Stimulated activated naive B cell treated with anti-CD40 and anti-IgM and Interleukin-4, amounts not matched to agents 10 μg/mL and 1 μg/mL and 100 μg/mL, for 72 hours (primary cell): ENCODE data around the gene KCND2.

Experiments used
- ATAC-seq, 2 donors: fragments of 150-1000 bp; cut with Tn5 transposase; replicated peaks; 2 replicates each; pipeline ENCODE4 v1.10.0; 2021; ENCODE audit warnings: moderate library complexity in 1 of 2
- DNase-seq: peaks from one replicate; pipeline ENCODE4 v3.0.0; 2021
- H3K27ac Mint-ChIP-seq: one replicate; pipeline ENCODE4 v1.8.0; 2022; ENCODE audit warnings: mild to moderate bottlenecking, mixed read lengths
- H3K27me3 Mint-ChIP-seq, 2 donors: one replicate each; pipeline ENCODE4 v1.8.0; 2022; ENCODE audit warnings: mixed read lengths in 2 of 2
- H3K36me3 Mint-ChIP-seq, 2 donors: one replicate each; pipeline ENCODE4 v1.8.0; 2022; ENCODE audit warnings: mixed read lengths in 2 of 2, mild to moderate bottlenecking in 1 of 2
- H3K4me1 Mint-ChIP-seq, 2 donors: one replicate each; pipeline ENCODE4 v1.8.0; 2022; ENCODE audit warnings: mixed read lengths in 2 of 2, mild to moderate bottlenecking in 1 of 2
- H3K4me3 Mint-ChIP-seq, 2 donors: one replicate each; pipeline ENCODE4 v1.8.0; 2022; ENCODE audit warnings: mild to moderate bottlenecking in 2 of 2, mixed read lengths in 2 of 2, moderate library complexity in 1 of 2
- H3K9me3 Mint-ChIP-seq, 2 donors: one replicate each; pipeline ENCODE4 v1.8.0; 2022; ENCODE audit warnings: mixed read lengths in 2 of 2, mild to moderate bottlenecking in 1 of 2

Gene KCND2

GRCh38 chr7:120714945-120715344 is 442.0 kb downstream of the KCND2 start:
- no peak overlapping the region for H3K27ac Mint-ChIP-seq
- no peaks in the 10 kb centered on the region for H3K9me3 Mint-ChIP-seq
- no peak overlapping the region for H3K4me3 Mint-ChIP-seq
- DNase-seq, result no peak
- peaks cover 0 to 10% of the 10 kb centered on the region in 2 donors for H3K27me3 Mint-ChIP-seq
- no peaks in the 10 kb centered on the region for H3K4me1 Mint-ChIP-seq
- H3K36me3 Mint-ChIP-seq, result no peaks in the 10 kb centered on the region
- ATAC-seq, result no peak

GRCh38 chr7:120716307-120716706 is 443.3 kb downstream of the KCND2 start:
- Mint-ChIP-seq H3K27ac (no peak overlapping the region), H3K36me3 (no peaks in the 10 kb centered on the region), H3K4me3 (no peak overlapping the region), H3K27me3 (peaks cover 0 to 10% of the 10 kb centered on the region in 2 donors), H3K9me3 (no peaks in the 10 kb centered on the region), H3K4me1 (no peaks in the 10 kb centered on the region)
- DNase-seq (no peak), ATAC-seq (no peak)

- H3K4me1 Mint-ChIP-seq, result no peaks in the 10 kb centered on the region
- no peak overlapping the region for H3K27ac Mint-ChIP-seq
- H3K4me3 Mint-ChIP-seq, result no peak overlapping the region
- ATAC-seq (no peak), DNase-seq (no peak)
- peaks cover 0 to 10% of the 10 kb centered on the region in 2 donors for H3K27me3 Mint-ChIP-seq
- H3K36me3 Mint-ChIP-seq, result no peaks in the 10 kb centered on the region
- H3K9me3 Mint-ChIP-seq, result no peaks in the 10 kb centered on the region
These were observed 444.2 kb downstream of the KCND2 start for GRCh38 chr7:120717166-120717565.

- H3K36me3 Mint-ChIP-seq, result no peaks in the 10 kb centered on the region
- H3K4me1 Mint-ChIP-seq, result no peaks in the 10 kb centered on the region
- H3K27me3 Mint-ChIP-seq, result peaks cover 0 to 10% of the 10 kb centered on the region in 2 donors
- no peak overlapping the region for H3K27ac Mint-ChIP-seq
- H3K4me3 Mint-ChIP-seq, result no peak overlapping the region
- DNase-seq, result no peak
- no peaks in the 10 kb centered on the region for H3K9me3 Mint-ChIP-seq
- no peak for ATAC-seq
These were observed 445.4 kb downstream of the KCND2 start for GRCh38 chr7:120718361-120718760.

- Mint-ChIP-seq H3K27me3 (peaks cover 0 to 14% of the 10 kb centered on the region in 2 donors), H3K4me1 (no peaks in the 10 kb centered on the region), H3K9me3 (no peaks in the 10 kb centered on the region), H3K27ac (no peak overlapping the region), H3K36me3 (no peaks in the 10 kb centered on the region), H3K4me3 (no peak overlapping the region)
- DNase-seq (no peak), ATAC-seq (no peak)
These were observed 447.3 kb downstream of the KCND2 start for GRCh38 chr7:120720317-120720716.

GRCh38 chr7:120723465-120724385 is 450.8 kb downstream of the KCND2 start:
- Mint-ChIP-seq H3K36me3 (no peaks in the 10 kb centered on the region), H3K4me1 (no peaks in the 10 kb centered on the region)

GRCh38 chr7:120724448-120724847 is 451.5 kb downstream of the KCND2 start:
- ATAC-seq, result no peak
- H3K4me3 Mint-ChIP-seq, result no peak overlapping the region
- no peaks in the 10 kb centered on the region for H3K4me1 Mint-ChIP-seq
- no peaks in the 10 kb centered on the region for H3K9me3 Mint-ChIP-seq
- DNase-seq, result no peak
- no peaks in the 10 kb centered on the region for H3K36me3 Mint-ChIP-seq
- H3K27ac Mint-ChIP-seq, result no peak overlapping the region
- peaks cover 6 to 9% of the 10 kb centered on the region in 2 donors for H3K27me3 Mint-ChIP-seq

More at GRCh38 chr7:120723465-120724385, 450.8 kb downstream of the KCND2 start:
- Mint-ChIP-seq H3K9me3 (no peaks in the 10 kb centered on the region), H3K27me3 (peaks cover 6 to 9% of the 10 kb centered on the region in 2 donors), H3K27ac (no peak overlapping the region), H3K4me3 (no peak overlapping the region)
- ATAC-seq, result no peak
- no peak for DNase-seq

GRCh38 chr7:120724955-120725354 is 452.0 kb downstream of the KCND2 start:
- ATAC-seq (no peak), DNase-seq (no peak)
- no peaks in the 10 kb centered on the region for H3K36me3 Mint-ChIP-seq
- H3K27ac Mint-ChIP-seq, result no peak overlapping the region
- no peak overlapping the region for H3K4me3 Mint-ChIP-seq
- no peaks in the 10 kb centered on the region for H3K9me3 Mint-ChIP-seq
- no peaks in the 10 kb centered on the region for H3K4me1 Mint-ChIP-seq
- H3K27me3 Mint-ChIP-seq, result peaks cover 6 to 9% of the 10 kb centered on the region in 2 donors

- Mint-ChIP-seq H3K4me1 (no peaks in the 10 kb centered on the region), H3K27me3 (peaks cover 6 to 9% of the 10 kb centered on the region in 2 donors), H3K9me3 (no peaks in the 10 kb centered on the region), H3K27ac (no peak overlapping the region), H3K4me3 (no peak overlapping the region), H3K36me3 (no peaks in the 10 kb centered on the region)
- no peak for ATAC-seq
- DNase-seq, result no peak
These were observed 452.5 kb downstream of the KCND2 start for GRCh38 chr7:120725376-120726039.

GRCh38 chr7:120729245-120729644 is 456.3 kb downstream of the KCND2 start:
- H3K4me1 Mint-ChIP-seq, result no peaks in the 10 kb centered on the region
- no peaks in the 10 kb centered on the region for H3K9me3 Mint-ChIP-seq
- ATAC-seq (no peak), DNase-seq (no peak)
- H3K4me3 Mint-ChIP-seq, result no peak overlapping the region
- no peaks in the 10 kb centered on the region for H3K36me3 Mint-ChIP-seq
- no peak overlapping the region for H3K27ac Mint-ChIP-seq
- peaks cover 6 to 7% of the 10 kb centered on the region in 2 donors for H3K27me3 Mint-ChIP-seq

- H3K27me3 Mint-ChIP-seq, result peaks cover 4 to 6% of the 10 kb centered on the region in 2 donors
- no peak overlapping the region for H3K4me3 Mint-ChIP-seq
- no peaks in the 10 kb centered on the region for H3K4me1 Mint-ChIP-seq
- DNase-seq, result no peak
- no peaks in the 10 kb centered on the region for H3K9me3 Mint-ChIP-seq
- H3K36me3 Mint-ChIP-seq, result no peaks in the 10 kb centered on the region
- no peak for ATAC-seq
- H3K27ac Mint-ChIP-seq, result no peak overlapping the region
These were observed 458.3 kb downstream of the KCND2 start for GRCh38 chr7:120731271-120731670.

GRCh38 chr7:120732256-120732655 is 459.3 kb downstream of the KCND2 start:
- DNase-seq, result no peak
- Mint-ChIP-seq H3K4me3 (no peak overlapping the region), H3K9me3 (no peaks in the 10 kb centered on the region), H3K27ac (no peak overlapping the region), H3K36me3 (no peaks in the 10 kb centered on the region), H3K4me1 (no peaks in the 10 kb centered on the region), H3K27me3 (peaks cover 5 to 8% of the 10 kb centered on the region in 2 donors)
- no peak for ATAC-seq

- no peaks in the 10 kb centered on the region for H3K4me1 Mint-ChIP-seq
- no peaks in the 10 kb centered on the region for H3K36me3 Mint-ChIP-seq
- no peak overlapping the region for H3K4me3 Mint-ChIP-seq
- no peaks in the 10 kb centered on the region for H3K9me3 Mint-ChIP-seq
- ATAC-seq (no peak), DNase-seq (no peak)
- H3K27me3 Mint-ChIP-seq, result peaks cover 4 to 5% of the 10 kb centered on the region in 2 donors
- H3K27ac Mint-ChIP-seq, result no peak overlapping the region
These were observed 460.2 kb downstream of the KCND2 start for GRCh38 chr7:120733143-120733542.

GRCh38 chr7:120733835-120734234 is 460.9 kb downstream of the KCND2 start:
- Mint-ChIP-seq H3K4me3 (no peak overlapping the region), H3K27ac (no peak overlapping the region), H3K4me1 (no peaks in the 10 kb centered on the region), H3K9me3 (no peaks in the 10 kb centered on the region), H3K27me3 (peaks cover 4 to 5% of the 10 kb centered on the region in 2 donors), H3K36me3 (no peaks in the 10 kb centered on the region)
- ATAC-seq (no peak), DNase-seq (no peak)

GRCh38 chr7:120735791-120736190 is 462.8 kb downstream of the KCND2 start:
- Mint-ChIP-seq H3K27ac (no peak overlapping the region), H3K4me1 (no peaks in the 10 kb centered on the region), H3K4me3 (no peak overlapping the region), H3K36me3 (no peaks in the 10 kb centered on the region), H3K27me3 (peaks cover 4 to 5% of the 10 kb centered on the region in 2 donors), H3K9me3 (no peaks in the 10 kb centered on the region)
- ATAC-seq, result no peak
- DNase-seq, result no peak
